Hematopoietic multipotent progenitor cell (in vitro differentiated cells): ENCODE measurements around the gene YY1. TPM values are rescaled to one million over a fixed set of nuclear protein-coding genes. Genes with fewer than 3 reads are reported as not detected.

Experiments used
- DNase-seq, 3 donors: peaks; one replicate each; pipeline ENCODE4 v3.0.0-alpha.2; 2011 to 2015; ENCODE audit warnings: low read depth in 2 of 3, low spot score in 2 of 3
- total RNA-seq: library from RNA; depleted of rRNA; stranded (reverse); fragments of >200 nt; gene quantifications from one replicate; pipeline ENCODE4 v1.2.3, GENCODE V29; 2012

Gene YY1
- total RNA-seq, 1 donor: 58.2 TPM

- DNase-seq: no peak
Observed at GRCh38 chr14:100240668-100241032, 1.7 kb downstream of the YY1 start.

- no peak for DNase-seq
Observed at GRCh38 chr14:100241279-100241678, 2.3 kb downstream of the YY1 start.

GRCh38 chr14:100243020-100243419 is 4.1 kb downstream of the YY1 start:
- DNase-seq: no peak

GRCh38 chr14:100246809-100247428 is 8.0 kb downstream of the YY1 start:
- DNase-seq: peak in 2 of 3 donors; percentile 51 to 59

GRCh38 chr14:100250732-100251465 is 12.0 kb downstream of the YY1 start:
- no peak for DNase-seq

- DNase-seq: no peak
Observed at GRCh38 chr14:100252684-100253083, 13.7 kb downstream of the YY1 start.

GRCh38 chr14:100256339-100256895 is 17.5 kb downstream of the YY1 start:
- no peak for DNase-seq

- no peak for DNase-seq
Observed at GRCh38 chr14:100261621-100262020, 22.7 kb downstream of the YY1 start.

- no peak for DNase-seq
Observed at GRCh38 chr14:100262545-100262944, 23.6 kb downstream of the YY1 start.

- DNase-seq: no peak
Observed at GRCh38 chr14:100263141-100263540, 24.2 kb downstream of the YY1 start.

- no peak for DNase-seq
Observed at GRCh38 chr14:100267990-100268389, 29.0 kb downstream of the YY1 start.

- DNase-seq: no peak
Observed at GRCh38 chr14:100268591-100269207, 29.8 kb downstream of the YY1 start.

- DNase-seq: peak in 2 of 3 donors; percentile 26 to 59
Observed at GRCh38 chr14:100271247-100271939, 32.4 kb downstream of the YY1 start.

- no peak for DNase-seq
Observed at GRCh38 chr14:100274250-100274649, 35.3 kb downstream of the YY1 start.

- peak in 1 of 3 donors; percentile 33 for DNase-seq
Observed at GRCh38 chr14:100275214-100275613, 36.3 kb downstream of the YY1 start.

GRCh38 chr14:100278702-100279101 is 39.8 kb downstream of the YY1 start:
- peak in 2 of 3 donors; percentile 58 to 80 for DNase-seq

GRCh38 chr14:100279133-100279532 is 40.2 kb downstream of the YY1 start:
- no peak for DNase-seq

- DNase-seq: no peak
Observed at GRCh38 chr14:100279563-100279962, 40.6 kb downstream of the YY1 start.

- no peak for DNase-seq
Observed at GRCh38 chr14:100281286-100282082, 42.5 kb downstream of the YY1 start.

GRCh38 chr14:100282083-100282350 is 43.1 kb downstream of the YY1 start:
- no peak for DNase-seq
